RCC 7860 (cell line): Measurements from ENCODE around the gene B3GALT4.
A peak's percentile ranks its signal among the peaks of the same experiment; 100 is the strongest.

Source experiments
- DNase-seq: peaks from one replicate; pipeline ENCODE4 v3.0.0-alpha.2; 2015; ENCODE audit warnings: low spot score
- FAIRE-seq: peaks from 2 replicates; lab custom pipeline; 2012; peaks lifted over from hg19 to GRCh38; lab: Jason Lieb, UNC

B3GALT4 gene

GRCh38 chr6:33313105-33313708 lies 36.3 kb downstream of the B3GALT4 start:
- no peak for DNase-seq
- no peak for FAIRE-seq

DNA sequence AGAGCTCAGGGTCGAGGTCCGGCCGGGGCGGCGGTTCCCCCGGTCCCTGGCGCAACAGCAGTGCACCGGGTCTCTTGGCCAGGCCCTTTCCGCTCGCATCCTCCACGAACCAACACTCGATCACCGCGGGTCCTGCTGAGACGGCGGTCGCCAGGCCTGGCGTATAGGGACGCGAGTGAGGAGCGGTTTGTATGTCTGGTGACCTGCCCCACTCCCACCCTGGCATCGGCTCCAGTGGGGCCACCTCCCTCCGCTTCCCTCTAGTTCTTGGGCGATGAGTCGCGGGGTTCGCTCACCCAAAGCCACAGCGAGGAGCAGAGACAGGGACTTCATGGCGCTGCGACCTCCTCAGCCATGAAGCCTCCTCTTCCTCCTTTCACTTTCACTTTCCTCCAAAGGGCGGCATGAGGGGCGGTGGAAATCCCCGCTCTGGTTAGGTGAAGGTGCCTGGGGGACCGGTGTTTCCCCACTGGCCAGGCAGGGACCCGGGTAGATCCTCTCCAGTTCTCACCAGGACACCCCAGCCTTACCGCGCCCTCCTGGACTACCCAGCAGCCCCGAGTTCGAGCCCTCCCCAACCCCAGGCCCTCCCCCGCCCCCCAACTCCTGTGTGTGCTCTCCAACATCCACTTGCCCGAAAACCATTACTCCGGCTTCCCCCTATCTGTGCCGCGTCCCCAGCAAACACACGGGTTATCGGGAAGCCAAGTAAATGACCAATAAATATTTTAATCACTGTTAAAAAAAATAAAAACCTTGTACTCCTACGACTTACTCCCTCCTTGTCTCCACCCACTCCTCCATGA lies 37.0 kb downstream of the B3GALT4 start, which contains the start of gene TAPBP:
Gene TAPBP, minus strand, starts transcription at position 370 of the 806 bp plus-strand sequence. Its CDS starts 37 bp downstream, at position 333.
- DNase-seq: peak; percentile 59
- no peak for FAIRE-seq

DNA sequence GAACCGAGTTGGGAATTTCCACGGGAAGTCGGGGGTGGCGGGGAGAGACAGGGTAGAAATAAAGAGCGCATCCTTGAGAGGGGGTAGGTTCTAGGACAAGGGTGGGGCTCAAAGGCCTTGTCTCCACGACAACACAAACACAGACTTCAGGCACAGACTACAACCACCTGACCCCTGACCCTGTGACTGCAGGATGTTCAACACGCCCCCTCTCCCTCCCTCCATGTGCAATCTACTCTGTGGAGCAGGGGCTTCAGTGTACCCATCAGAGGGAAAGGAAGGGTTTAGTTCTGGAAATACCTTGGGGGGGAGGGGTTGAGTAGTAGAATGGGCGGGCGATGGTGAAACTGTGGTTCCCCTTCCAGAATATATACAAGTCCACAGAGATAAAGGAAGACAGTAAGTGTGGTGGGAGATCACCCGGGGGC lies 37.6 kb downstream of the B3GALT4 start:
- FAIRE-seq: no peak
- DNase-seq: peak; percentile 79

GRCh38 chr6:33314943-33315792 lies 38.2 kb downstream of the B3GALT4 start:
- FAIRE-seq (no peak), DNase-seq (no peak)

DNA sequence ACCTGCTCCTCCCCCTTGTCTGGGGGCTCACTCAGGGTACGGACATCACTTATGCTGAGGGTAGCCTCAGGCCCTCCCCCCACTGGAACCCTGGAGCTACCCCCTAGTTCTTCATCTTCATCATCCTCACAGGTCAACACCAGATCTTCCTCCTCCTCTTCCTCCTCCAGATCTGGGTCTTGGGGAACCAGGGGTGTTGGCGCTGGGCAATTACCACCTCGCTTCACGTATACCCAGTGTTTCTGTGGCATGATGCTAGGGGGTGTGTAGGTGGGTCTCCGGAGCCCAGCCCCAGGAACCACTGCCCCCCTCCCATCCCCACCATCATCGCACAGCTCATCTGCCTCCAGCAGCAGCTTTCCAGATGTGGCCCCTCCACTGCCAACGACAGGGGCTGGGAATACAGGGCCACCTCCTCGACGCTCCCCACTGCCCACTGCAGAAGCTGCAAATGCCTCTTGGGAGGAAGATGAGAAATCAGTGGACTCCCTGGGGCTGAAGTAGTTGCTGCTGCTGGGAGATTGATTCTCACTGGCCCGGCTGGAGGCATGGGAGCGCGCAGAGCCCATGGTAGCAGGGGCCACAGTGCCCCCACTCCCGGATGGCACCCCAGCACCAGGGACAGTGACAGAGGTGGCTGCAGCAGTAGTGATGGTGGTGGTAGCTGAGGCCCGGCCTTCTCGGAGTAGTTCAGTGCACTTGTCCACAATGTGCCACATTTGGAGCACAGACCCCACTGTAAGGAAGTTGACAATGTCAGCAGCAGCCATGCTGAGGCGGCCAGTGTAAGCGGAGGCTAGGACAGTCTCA lies 39.1 kb downstream of the B3GALT4 start:
- no peak for FAIRE-seq
- DNase-seq: no peak

- DNase-seq: no peak
- FAIRE-seq: no peak
Measured at GRCh38 chr6:33316603-33317418, 39.9 kb downstream of the B3GALT4 start.

DNA sequence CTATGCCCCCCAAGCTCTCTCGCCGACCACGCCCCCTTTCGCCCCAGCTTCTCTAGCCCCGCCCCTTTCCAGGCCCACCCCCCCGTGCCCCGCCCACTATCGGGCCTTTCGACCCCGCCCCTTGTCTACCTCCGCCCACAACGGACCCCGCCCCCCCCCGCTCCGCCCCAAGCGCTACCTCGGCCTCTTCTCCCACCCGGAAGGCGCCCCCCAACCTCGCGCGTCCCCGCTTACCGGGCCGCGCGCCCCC lies 40.4 kb downstream of the B3GALT4 start:
- FAIRE-seq (no peak), DNase-seq (no peak)

- DNase-seq (peak; percentile 88), FAIRE-seq (peak; percentile 84)
Measured at GRCh38 chr6:33317669-33318425, 40.9 kb downstream of the B3GALT4 start, which contains the start of gene ZBTB22. Gene ZBTB22 (minus strand): TSS chr6:33317744. CDS start chr6:33316916, 828 bp downstream.

DNA sequence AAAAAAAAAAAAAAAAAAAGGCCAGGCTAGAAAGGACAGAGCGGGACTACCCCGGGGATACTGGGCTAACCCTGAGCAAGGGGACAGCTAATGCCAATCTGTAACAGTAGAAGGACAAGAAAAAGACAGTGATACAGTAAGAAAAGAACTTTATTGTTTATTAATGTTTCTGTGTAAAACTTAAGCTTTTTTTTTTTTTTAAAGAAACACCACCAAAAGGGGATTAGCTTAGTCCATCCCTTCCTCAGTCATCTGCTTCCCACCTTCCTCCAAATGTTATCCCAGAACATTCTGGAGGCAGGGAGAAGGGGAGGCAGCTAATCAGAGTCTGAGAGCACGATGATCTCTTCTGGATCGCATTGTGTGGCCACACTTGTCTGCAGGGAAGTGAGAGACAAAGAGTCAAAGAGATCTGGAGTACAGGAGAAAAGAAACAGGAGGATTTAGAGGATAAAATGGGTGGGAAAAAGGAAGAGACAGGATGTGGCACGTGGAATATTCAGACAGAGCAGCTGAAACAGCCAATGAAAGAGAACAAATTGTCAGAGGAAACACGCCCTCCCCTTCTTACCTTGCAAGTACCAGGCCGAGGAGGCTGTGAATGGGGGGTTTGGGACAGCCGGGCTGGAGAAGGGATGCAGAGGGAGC lies 41.6 kb downstream of the B3GALT4 start:
- FAIRE-seq: no peak
- DNase-seq: no peak

- FAIRE-seq: no peak
- DNase-seq: no peak
Measured at GRCh38 chr6:33319939-33320314, 43.0 kb downstream of the B3GALT4 start.

DNA sequence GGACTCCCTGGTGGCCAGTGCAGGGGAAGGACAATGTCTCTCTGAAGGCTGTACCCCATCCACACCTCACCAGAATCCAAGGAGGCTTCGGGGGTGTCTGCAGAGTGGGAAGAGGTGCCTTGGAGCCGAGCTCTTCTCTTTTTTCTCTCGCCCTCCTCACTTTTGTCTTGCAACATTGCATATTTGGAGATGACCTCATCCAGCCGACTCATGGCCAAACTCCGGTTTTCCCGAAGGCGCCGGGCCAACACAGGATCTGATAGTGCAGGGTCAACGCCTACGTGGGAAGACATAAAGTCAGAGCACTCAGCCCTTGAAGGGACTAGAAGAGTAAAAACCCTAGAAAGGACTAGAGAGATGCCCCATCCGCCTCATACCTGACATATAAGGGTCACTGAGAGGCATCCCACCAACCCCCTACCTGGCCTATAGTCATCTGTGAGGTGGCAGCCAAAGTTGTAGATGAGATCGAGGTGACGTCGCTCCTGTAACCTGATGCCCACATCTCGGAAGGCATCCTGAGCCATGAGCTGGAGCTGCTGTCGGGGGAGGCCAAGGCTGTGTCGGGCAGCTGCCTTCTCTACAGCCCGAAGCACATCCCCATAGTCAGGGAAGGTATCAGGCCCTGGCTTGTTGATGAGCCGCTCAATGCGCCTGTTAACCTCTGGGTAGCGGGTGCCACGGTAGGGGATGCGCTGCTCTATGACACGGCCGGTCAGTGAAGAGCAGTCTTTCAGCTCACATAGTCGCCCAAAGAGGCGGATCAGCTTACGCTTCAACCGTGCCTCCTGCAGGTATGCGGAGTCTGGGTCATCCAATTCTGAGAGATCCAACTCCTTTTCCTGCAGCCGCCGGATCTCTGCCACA lies 43.6 kb downstream of the B3GALT4 start:
- FAIRE-seq (no peak), DNase-seq (peak; percentile 23)

DNA sequence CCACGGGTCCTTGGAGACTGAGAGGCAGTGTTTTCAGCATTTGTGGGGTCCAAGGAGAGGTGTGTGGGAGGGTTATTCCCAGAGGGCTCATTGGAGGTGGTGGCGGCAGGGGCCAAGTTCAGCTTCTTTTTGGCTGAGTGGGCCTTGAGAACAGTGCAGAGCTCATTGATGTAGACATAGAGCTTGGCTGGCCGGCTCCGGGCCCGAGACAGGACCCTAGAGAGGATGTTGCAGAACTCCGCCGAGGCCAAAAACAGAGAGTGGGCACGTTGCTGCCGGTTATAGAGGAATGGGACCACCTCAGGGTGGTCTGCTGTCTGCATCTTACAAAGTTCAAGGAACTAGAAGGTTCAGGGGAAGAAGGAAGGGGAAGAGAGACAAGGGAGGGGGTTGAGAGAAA lies 44.3 kb downstream of the B3GALT4 start:
- DNase-seq: no peak
- FAIRE-seq: no peak

- DNase-seq: no peak
- FAIRE-seq: no peak
Measured at GRCh38 chr6:33323623-33323948, 46.7 kb downstream of the B3GALT4 start.

- FAIRE-seq (no peak), DNase-seq (no peak)
Measured at GRCh38 chr6:33324125-33324524, 47.2 kb downstream of the B3GALT4 start.
